ENCODE measurements around the gene TBPL1.

DNA sequence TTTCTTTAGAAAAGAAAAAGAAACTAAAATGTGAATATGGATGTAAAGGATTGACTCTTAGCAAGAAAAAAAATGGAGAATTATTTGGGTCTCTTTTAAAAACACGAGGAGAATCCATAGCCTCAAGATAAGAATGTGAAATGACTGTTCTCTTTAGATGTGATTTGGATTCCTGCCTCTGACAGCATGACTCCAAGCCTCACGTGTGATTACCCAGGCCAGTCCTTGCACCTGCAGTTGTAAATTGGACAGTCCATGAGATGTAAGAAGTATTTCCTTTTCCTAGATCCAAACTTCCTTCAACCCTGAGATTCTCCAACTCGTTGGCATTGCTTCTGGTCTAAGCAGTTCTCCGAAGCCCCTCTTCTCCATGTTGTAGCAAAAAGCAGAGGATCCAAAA is 67.5 kb downstream of the TBPL1 start:
- TF ChIP-seq PPARA (CRISPR knock-in tag; IDR thresholded peaks at IDR 0.05; ENCODE audit: borderline replicate concordance) (no peak), GLIS3 (CRISPR knock-in tag; IDR thresholded peaks at IDR 0.05) (no peak), ISL1 (CRISPR knock-in tag; IDR thresholded peaks at IDR 0.05) (no peak), BACH2 (CRISPR knock-in tag; IDR thresholded peaks at IDR 0.05; ENCODE audit: borderline replicate concordance) (no peak), ZFP3 (CRISPR knock-in tag; IDR thresholded peaks at IDR 0.05) (no peak), OSR1 (CRISPR knock-in tag; IDR thresholded peaks at IDR 0.05) (no peak), ESRRG (CRISPR knock-in tag; IDR thresholded peaks at IDR 0.05) (no peak), ZFP30 (CRISPR knock-in tag; IDR thresholded peaks at IDR 0.05) (no peak)
- TF ChIP-seq, protein P1, sequence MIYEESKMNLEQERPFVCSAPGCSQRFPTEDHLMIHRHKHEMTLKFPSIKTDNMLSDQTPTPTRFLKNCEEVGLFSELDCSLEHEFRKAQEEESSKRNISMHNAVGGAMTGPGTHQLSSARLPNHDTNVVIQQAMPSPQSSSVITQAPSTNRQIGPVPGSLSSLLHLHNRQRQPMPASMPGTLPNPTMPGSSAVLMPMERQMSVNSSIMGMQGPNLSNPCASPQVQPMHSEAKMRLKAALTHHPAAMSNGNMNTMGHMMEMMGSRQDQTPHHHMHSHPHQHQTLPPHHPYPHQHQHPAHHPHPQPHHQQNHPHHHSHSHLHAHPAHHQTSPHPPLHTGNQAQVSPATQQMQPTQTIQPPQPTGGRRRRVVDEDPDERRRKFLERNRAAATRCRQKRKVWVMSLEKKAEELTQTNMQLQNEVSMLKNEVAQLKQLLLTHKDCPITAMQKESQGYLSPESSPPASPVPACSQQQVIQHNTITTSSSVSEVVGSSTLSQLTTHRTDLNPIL (CRISPR knock-in tag; IDR thresholded peaks at IDR 0.05; ENCODE audit: low read depth) = no peak
- TF ChIP-seq, protein P2, sequence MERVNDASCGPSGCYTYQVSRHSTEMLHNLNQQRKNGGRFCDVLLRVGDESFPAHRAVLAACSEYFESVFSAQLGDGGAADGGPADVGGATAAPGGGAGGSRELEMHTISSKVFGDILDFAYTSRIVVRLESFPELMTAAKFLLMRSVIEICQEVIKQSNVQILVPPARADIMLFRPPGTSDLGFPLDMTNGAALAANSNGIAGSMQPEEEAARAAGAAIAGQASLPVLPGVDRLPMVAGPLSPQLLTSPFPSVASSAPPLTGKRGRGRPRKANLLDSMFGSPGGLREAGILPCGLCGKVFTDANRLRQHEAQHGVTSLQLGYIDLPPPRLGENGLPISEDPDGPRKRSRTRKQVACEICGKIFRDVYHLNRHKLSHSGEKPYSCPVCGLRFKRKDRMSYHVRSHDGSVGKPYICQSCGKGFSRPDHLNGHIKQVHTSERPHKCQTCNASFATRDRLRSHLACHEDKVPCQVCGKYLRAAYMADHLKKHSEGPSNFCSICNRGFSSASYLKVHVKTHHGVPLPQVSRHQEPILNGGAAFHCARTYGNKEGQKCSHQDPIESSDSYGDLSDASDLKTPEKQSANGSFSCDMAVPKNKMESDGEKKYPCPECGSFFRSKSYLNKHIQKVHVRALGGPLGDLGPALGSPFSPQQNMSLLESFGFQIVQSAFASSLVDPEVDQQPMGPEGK (CRISPR knock-in tag; IDR thresholded peaks at IDR 0.05; ENCODE audit: borderline replicate concordance) = no peak
- TF ChIP-seq, protein P3, sequence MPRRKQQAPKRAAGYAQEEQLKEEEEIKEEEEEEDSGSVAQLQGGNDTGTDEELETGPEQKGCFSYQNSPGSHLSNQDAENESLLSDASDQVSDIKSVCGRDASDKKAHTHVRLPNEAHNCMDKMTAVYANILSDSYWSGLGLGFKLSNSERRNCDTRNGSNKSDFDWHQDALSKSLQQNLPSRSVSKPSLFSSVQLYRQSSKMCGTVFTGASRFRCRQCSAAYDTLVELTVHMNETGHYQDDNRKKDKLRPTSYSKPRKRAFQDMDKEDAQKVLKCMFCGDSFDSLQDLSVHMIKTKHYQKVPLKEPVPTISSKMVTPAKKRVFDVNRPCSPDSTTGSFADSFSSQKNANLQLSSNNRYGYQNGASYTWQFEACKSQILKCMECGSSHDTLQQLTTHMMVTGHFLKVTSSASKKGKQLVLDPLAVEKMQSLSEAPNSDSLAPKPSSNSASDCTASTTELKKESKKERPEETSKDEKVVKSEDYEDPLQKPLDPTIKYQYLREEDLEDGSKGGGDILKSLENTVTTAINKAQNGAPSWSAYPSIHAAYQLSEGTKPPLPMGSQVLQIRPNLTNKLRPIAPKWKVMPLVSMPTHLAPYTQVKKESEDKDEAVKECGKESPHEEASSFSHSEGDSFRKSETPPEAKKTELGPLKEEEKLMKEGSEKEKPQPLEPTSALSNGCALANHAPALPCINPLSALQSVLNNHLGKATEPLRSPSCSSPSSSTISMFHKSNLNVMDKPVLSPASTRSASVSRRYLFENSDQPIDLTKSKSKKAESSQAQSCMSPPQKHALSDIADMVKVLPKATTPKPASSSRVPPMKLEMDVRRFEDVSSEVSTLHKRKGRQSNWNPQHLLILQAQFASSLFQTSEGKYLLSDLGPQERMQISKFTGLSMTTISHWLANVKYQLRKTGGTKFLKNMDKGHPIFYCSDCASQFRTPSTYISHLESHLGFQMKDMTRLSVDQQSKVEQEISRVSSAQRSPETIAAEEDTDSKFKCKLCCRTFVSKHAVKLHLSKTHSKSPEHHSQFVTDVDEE (CRISPR knock-in tag; IDR thresholded peaks at IDR 0.05) = no peak
- TF ChIP-seq, protein P4, sequence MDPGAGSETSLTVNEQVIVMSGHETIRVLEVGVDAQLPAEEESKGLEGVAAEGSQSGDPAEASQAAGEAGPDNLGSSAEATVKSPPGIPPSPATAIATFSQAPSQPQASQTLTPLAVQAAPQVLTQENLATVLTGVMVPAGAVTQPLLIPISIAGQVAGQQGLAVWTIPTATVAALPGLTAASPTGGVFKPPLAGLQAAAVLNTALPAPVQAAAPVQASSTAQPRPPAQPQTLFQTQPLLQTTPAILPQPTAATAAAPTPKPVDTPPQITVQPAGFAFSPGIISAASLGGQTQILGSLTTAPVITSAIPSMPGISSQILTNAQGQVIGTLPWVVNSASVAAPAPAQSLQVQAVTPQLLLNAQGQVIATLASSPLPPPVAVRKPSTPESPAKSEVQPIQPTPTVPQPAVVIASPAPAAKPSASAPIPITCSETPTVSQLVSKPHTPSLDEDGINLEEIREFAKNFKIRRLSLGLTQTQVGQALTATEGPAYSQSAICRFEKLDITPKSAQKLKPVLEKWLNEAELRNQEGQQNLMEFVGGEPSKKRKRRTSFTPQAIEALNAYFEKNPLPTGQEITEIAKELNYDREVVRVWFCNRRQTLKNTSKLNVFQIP (CRISPR knock-in tag; IDR thresholded peaks at IDR 0.05; ENCODE audit: borderline replicate concordance, low read depth) = no peak
